GM12878 (cell line): Measurements from ENCODE around the gene SLC15A4. TPM values are rescaled to one million over a fixed set of nuclear protein-coding genes. Genes with fewer than 3 reads are reported as not detected.

ENCODE experiments used
- ATAC-seq: fragments of 200-7000 bp; cut with Tn5 transposase; 3 replicates; pipeline ENCODE4 v1.9.1; 2020; ENCODE audit warnings: mild to moderate bottlenecking, moderate library complexity
- BruUV-seq: library from RNA; stranded (reverse); fragments of 400-500 nt; replicated peaks from 2 replicates; lab custom pipeline; 2021; lab: Mats Ljungman, UMichigan
- CTCF ChIA-PET: fragments of 300-600 bp; sonication (Branson Sonifier 250); formaldehyde crosslinking; extraction: SDS; loops from one replicate; lab custom pipeline; 2021; ENCODE audit warnings: inconsistent platforms; lab: Yijun Ruan, JAX
- POLR2A ChIA-PET: fragments of 350-600 bp; formaldehyde crosslinking; extraction: SDS; loops from one replicate; lab custom pipeline; 2021; ENCODE audit warnings: inconsistent platforms; lab: Charles Lee
- RAD21 ChIA-PET: fragments of 300-600 bp; sonication (Branson Sonifier 250); formaldehyde crosslinking; loops from one replicate; lab custom pipeline; 2023; ENCODE audit warnings: antibody characterized with exemption; ENCODE audit not compliant: unreplicated experiment; lab: Charles Lee
- SMC1A ChIA-PET: fragments of 300-600 bp; sonication (Branson Sonifier 250); formaldehyde crosslinking; loops from one replicate; lab custom pipeline; 2023; ENCODE audit not compliant: unreplicated experiment, uncharacterized antibody; lab: Charles Lee
- DNase-seq: peaks from one replicate; pipeline ENCODE4 v3.0.0-alpha.2; 2011; ENCODE audit warnings: low read depth, low spot score
- FAIRE-seq: peaks from 3 replicates; lab custom pipeline; 2011; peaks lifted over from hg19 to GRCh38; lab: Jason Lieb, UNC
- H2AFZ ChIP-seq: 2 replicates; pipeline ENCODE4 v1.6.0; 2011; ENCODE audit warnings: low read depth, low read length, control low read depth; ENCODE audit not compliant: control insufficient read depth
- H3K27ac ChIP-seq: 2 replicates; pipeline ENCODE4 v1.5.1; 2011; ENCODE audit warnings: control low read depth; ENCODE audit not compliant: control insufficient read depth, insufficient read depth
- H3K27me3 ChIP-seq, 2 experiments: replicated peaks in 1 of 2; 2 replicates each; pipeline versions ENCODE4 v1.6.0 to v1.6.1; 2011; ENCODE audit warnings: low read length in 1 of 2; ENCODE audit not compliant: control insufficient read depth in 2 of 2, insufficient read depth in 2 of 2
- H3K36me3 ChIP-seq, 2 experiments: 2 replicates each; pipeline ENCODE4 v1.5.1; 2011; ENCODE audit warnings: low read length in 1 of 2; ENCODE audit not compliant: control insufficient read depth in 2 of 2, insufficient read depth in 2 of 2
- H3K4me1 ChIP-seq: 2 replicates; pipeline ENCODE4 v1.6.1; 2011; ENCODE audit warnings: mild to moderate bottlenecking, low read length, moderate library complexity, mixed read lengths; ENCODE audit not compliant: control insufficient read depth, insufficient read depth
- H3K4me2 ChIP-seq: 2 replicates; pipeline ENCODE4 v1.6.0; 2011; ENCODE audit warnings: control low read depth; ENCODE audit not compliant: control insufficient read depth, insufficient read depth
- H3K4me3 ChIP-seq: fragments of 200-600 bp; sonication (generic); 2 replicates; pipeline ENCODE4 v1.5.1; 2016
- H3K79me2 ChIP-seq: 2 replicates; pipeline ENCODE4 v1.6.0; 2011; ENCODE audit warnings: low read length; ENCODE audit not compliant: control insufficient read depth, insufficient read depth
- H3K9ac ChIP-seq: 2 replicates; pipeline ENCODE4 v1.8.0; 2011; ENCODE audit warnings: low read length, control low read depth, mixed read lengths; ENCODE audit not compliant: control insufficient read depth, insufficient read depth
- H3K9me3 ChIP-seq: replicated peaks from 3 replicates; pipeline ENCODE4 v1.5.1; 2011; ENCODE audit warnings: mild to moderate bottlenecking, low read length; ENCODE audit not compliant: control insufficient read depth, insufficient read depth
- H4K20me1 ChIP-seq: 2 replicates; pipeline ENCODE4 v1.6.0; 2011; ENCODE audit not compliant: control insufficient read depth, insufficient read depth
- JUND ChIP-seq: IDR thresholded peaks from 2 replicates; pipeline ENCODE4 v1.6.1; 2012; ENCODE audit warnings: low read depth, mild to moderate bottlenecking, low read length, improper control_type of control experiment, moderate library complexity
- KDM1A ChIP-seq: fragments of 200-600 bp; sonication (generic); IDR thresholded peaks from 2 replicates; pipeline ENCODE4 v1.6.1; 2016; ENCODE audit warnings: borderline replicate concordance
- NR2C2 ChIP-seq: IDR thresholded peaks from 2 replicates; pipeline ENCODE4 v1.6.1; 2011; ENCODE audit warnings: borderline replicate concordance, low read depth; ENCODE audit not compliant: control insufficient read depth, insufficient read length
- NR2F1 ChIP-seq: fragments of 450-650 bp; conservative IDR thresholded peaks from 2 replicates; pipeline ENCODE4 v1.6.1; 2017; ENCODE audit warnings: mild to moderate bottlenecking
- RAD21 ChIP-seq: IDR thresholded peaks from 2 replicates; pipeline ENCODE4 v1.6.1; 2011; ENCODE audit warnings: mild to moderate bottlenecking, low read depth, low read length, moderate library complexity; ENCODE audit not compliant: insufficient read depth
- WGBS: methylation state at CpG from one replicate; pipeline ENCODE4 v1.1.6; 2016; ENCODE audit warnings: low lambda C conversion rate; ENCODE audit not compliant: insufficient replicate concordance, insufficient coverage; ENCODE audit errors: missing lambda C conversion rate; 5-methylcytosine and 5-hydroxymethylcytosine counted together
- in situ Hi-C: fragments of 300-500 bp; cut with MboI; formaldehyde crosslinking; loops from 9 replicates; pipeline ENCODE4 v1.14.3; 2018; ENCODE audit warnings: mixed read lengths
- intact Hi-C: fragments of 100-400 bp; cut with micrococcal nuclease; formaldehyde crosslinking; loops from one replicate; pipeline ENCODE4 v1.14.2; 2022; ENCODE audit not compliant: unreplicated experiment
- polyA plus RNA-seq, 11 experiments: library from polyadenylated mRNA; depleted of rRNA in 4 of 11; unstranded in 6 of 11; stranded (reverse) in 5 of 11; fragments of >200 nt; fragmentation: Nextera tagmentation in 4 of 11; fragmentation: Illumina TruSeq in 1 of 11; extraction: Ambion mirVana in 4 of 11; extraction: Trizol in 1 of 11; gene quantifications; 1 replicate in 1 of 11; 2 replicates in 10 of 11; pipeline versions ENCODE4 v1.2.1 to v1.2.3, GENCODE V29; 2011 to 2016; ENCODE audit warnings: inconsistent platforms in 2 of 11, missing spikeins in 2 of 11, low read depth in 1 of 11
- total RNA-seq, 4 experiments: library from RNA; depleted of rRNA in 3 of 4; stranded (reverse); fragments of >200 nt in 3 of 4; fragmentation: Illumina TruSeq in 1 of 4; extraction: Trizol in 1 of 4; gene quantifications; 2 replicates each; pipeline versions ENCODE4 v1.2.1 to v1.2.3, GENCODE V29; 2013 to 2021
- TF ChIP-seq, protein P1 (sequence below), 3 experiments: IDR thresholded peaks in 2 of 3; conservative IDR thresholded peaks in 1 of 3; 2 replicates each; pipeline ENCODE4 v1.5.1; 2011; ENCODE audit warnings: low read depth in 3 of 3, low read length in 3 of 3, mild to moderate bottlenecking in 3 of 3, control low read depth in 2 of 3, moderate library complexity in 2 of 3, inconsistent platforms in 1 of 3, mixed read lengths in 1 of 3; ENCODE audit not compliant: control insufficient read depth in 2 of 3, insufficient read depth in 1 of 3; ENCODE audit errors: extremely low read depth in 1 of 3
- TF ChIP-seq, protein P2 (sequence below): fragments of 450-650 bp; conservative IDR thresholded peaks from 2 replicates; pipeline ENCODE4 v1.6.1; 2017; ENCODE audit warnings: mild to moderate bottlenecking, moderate library complexity
- TF ChIP-seq, protein P3 (sequence below): IDR thresholded peaks from 2 replicates; pipeline ENCODE4 v1.6.1; 2011; ENCODE audit warnings: mild to moderate bottlenecking, low read depth, low read length, moderate library complexity; ENCODE audit not compliant: insufficient replicate concordance

SLC15A4 gene
- total and polyA plus RNA-seq, 10 of the 15 experiments (the other 5 are each of a cell fraction or from before 2014, with no cell fraction given): 12.7 to 257 (median 36.6) TPM

DNA sequence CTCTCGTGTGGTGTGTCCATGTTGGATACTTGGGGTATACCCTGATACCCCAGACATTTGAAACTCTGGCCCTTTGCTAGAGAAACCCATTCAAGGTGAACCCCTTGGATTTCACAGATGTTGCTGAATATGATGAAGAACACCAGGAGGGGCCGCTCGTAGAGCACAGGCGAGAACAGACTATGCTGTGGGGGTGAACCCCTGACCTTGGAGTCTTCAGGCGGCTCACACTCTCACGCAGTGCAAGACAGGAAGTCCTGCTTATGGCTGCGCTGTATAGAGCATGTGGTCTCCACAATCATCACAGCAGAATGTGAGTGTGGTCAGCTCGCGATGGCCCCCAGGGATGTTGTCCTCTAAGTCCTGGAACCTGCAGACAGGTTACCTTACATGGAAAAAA is 60.4 kb downstream of the SLC15A4 start:
- no TSS peak for BruUV-seq
- no peaks in the 10 kb centered on the region for H3K9me3 ChIP-seq
- intact Hi-C loops: loop anchor here (10.0 kb wide), 1 partner anchor 1151 kb away; no protein-coding TSS in a partner anchor
- ChIA-PET SMC1A (no interaction called here), POLR2A (no interaction called here), CTCF (no interaction called here), RAD21 (no interaction called here)
- H3K9ac ChIP-seq: no peak overlapping the region
- FAIRE-seq (no peak), ATAC-seq (no peak; the same call in 2 of the 3 replicates), DNase-seq (no peak)
- TF ChIP-seq, protein P1, sequence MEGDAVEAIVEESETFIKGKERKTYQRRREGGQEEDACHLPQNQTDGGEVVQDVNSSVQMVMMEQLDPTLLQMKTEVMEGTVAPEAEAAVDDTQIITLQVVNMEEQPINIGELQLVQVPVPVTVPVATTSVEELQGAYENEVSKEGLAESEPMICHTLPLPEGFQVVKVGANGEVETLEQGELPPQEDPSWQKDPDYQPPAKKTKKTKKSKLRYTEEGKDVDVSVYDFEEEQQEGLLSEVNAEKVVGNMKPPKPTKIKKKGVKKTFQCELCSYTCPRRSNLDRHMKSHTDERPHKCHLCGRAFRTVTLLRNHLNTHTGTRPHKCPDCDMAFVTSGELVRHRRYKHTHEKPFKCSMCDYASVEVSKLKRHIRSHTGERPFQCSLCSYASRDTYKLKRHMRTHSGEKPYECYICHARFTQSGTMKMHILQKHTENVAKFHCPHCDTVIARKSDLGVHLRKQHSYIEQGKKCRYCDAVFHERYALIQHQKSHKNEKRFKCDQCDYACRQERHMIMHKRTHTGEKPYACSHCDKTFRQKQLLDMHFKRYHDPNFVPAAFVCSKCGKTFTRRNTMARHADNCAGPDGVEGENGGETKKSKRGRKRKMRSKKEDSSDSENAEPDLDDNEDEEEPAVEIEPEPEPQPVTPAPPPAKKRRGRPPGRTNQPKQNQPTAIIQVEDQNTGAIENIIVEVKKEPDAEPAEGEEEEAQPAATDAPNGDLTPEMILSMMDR (IDR thresholded peaks at IDR 0.05 in 2 of 3, conservative IDR thresholded peaks at IDR 0.05 in 1 of 3; ENCODE audit: control insufficient read depth in 2 of 3, extremely low read depth in 1 of 3, insufficient read depth in 1 of 3, low read depth in 3 of 3, low read length in 3 of 3): 0 out of 6 replicates have a peak, but pooled peaks of 1 of the 3 experiments have one; percentile 0
- TF ChIP-seq, protein P2, sequence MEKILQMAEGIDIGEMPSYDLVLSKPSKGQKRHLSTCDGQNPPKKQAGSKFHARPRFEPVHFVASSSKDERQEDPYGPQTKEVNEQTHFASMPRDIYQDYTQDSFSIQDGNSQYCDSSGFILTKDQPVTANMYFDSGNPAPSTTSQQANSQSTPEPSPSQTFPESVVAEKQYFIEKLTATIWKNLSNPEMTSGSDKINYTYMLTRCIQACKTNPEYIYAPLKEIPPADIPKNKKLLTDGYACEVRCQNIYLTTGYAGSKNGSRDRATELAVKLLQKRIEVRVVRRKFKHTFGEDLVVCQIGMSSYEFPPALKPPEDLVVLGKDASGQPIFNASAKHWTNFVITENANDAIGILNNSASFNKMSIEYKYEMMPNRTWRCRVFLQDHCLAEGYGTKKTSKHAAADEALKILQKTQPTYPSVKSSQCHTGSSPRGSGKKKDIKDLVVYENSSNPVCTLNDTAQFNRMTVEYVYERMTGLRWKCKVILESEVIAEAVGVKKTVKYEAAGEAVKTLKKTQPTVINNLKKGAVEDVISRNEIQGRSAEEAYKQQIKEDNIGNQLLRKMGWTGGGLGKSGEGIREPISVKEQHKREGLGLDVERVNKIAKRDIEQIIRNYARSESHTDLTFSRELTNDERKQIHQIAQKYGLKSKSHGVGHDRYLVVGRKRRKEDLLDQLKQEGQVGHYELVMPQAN: no peak
- TF ChIP-seq KDM1A (no peak), NR2C2 (no peak), JUND (no peak), NR2F1 (peak; percentile 79), RAD21 (peak; percentile 25; the same call in 1 of the 2 replicates)
- TF ChIP-seq, protein P3, sequence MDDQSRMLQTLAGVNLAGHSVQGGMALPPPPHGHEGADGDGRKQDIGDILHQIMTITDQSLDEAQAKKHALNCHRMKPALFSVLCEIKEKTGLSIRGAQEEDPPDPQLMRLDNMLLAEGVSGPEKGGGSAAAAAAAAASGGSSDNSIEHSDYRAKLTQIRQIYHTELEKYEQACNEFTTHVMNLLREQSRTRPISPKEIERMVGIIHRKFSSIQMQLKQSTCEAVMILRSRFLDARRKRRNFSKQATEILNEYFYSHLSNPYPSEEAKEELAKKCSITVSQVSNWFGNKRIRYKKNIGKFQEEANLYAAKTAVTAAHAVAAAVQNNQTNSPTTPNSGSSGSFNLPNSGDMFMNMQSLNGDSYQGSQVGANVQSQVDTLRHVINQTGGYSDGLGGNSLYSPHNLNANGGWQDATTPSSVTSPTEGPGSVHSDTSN: no peak
- no peak overlapping the region for H2AFZ ChIP-seq
- WGBS: 39% methylated on average over 9 of the region's 9 CpGs
- no peaks in the 10 kb centered on the region for H3K36me3 ChIP-seq
- H4K20me1 ChIP-seq: no peaks in the 10 kb centered on the region
- H3K27me3 ChIP-seq: peaks cover 0 to 2% of the 10 kb centered on the region in 2 experiments; a peak in 2 of 4 replicates
- H3K4me2 ChIP-seq: no peak overlapping the region
- in situ Hi-C loops: no loop called here
- no peak overlapping the region for H3K27ac ChIP-seq
- H3K79me2 ChIP-seq: no peaks in the 10 kb centered on the region
- no peaks in the 10 kb centered on the region for H3K4me1 ChIP-seq
- no peak overlapping the region for H3K4me3 ChIP-seq
